K562 (cell line): ENCODE measurements around the gene ADARB2. TPM values are rescaled to one million over a fixed set of nuclear protein-coding genes. Genes with fewer than 3 reads are reported as not detected.

Source experiments
- BHLHE40 ChIP-seq: IDR thresholded peaks from 2 replicates; pipeline ENCODE4 v1.6.1; 2011; ENCODE audit warnings: low read length, improper control_type of control experiment
- CBFA2T3 ChIP-seq: fragments of 450-650 bp; IDR thresholded peaks from 2 replicates; pipeline ENCODE4 v1.6.1; 2017
- ERF ChIP-seq: fragments of 450-650 bp; formaldehyde crosslinking; IDR thresholded peaks from 2 replicates; pipeline ENCODE4 v1.4.0; 2020; ENCODE audit warnings: mild to moderate bottlenecking, mixed read lengths
- FOXJ2 ChIP-seq: fragments of 200-800 bp; sonication (Bioruptor generic); IDR thresholded peaks from 2 replicates; pipeline ENCODE4 v1.6.1; 2016; ENCODE audit warnings: missing genetic modification characterization, missing compliant biosample characterization
- FOXP1 ChIP-seq: sonication (generic); formaldehyde crosslinking; IDR thresholded peaks from 2 replicates; pipeline ENCODE4 v1.8.0; 2022; ENCODE audit warnings: mild to moderate bottlenecking, missing genetic modification reagents
- HIVEP1 ChIP-seq: fragments of 250-450 bp; sonication (Bioruptor Pico); IDR thresholded peaks from 2 replicates; pipeline ENCODE4 v1.4.0; 2020; ENCODE audit warnings: mild to moderate bottlenecking
- HMG20A ChIP-seq: fragments of 450-650 bp; formaldehyde crosslinking; conservative IDR thresholded peaks from 2 replicates; pipeline ENCODE4 v1.4.0; 2020; ENCODE audit warnings: mild to moderate bottlenecking, mixed read lengths
- HNRNPK ChIP-seq: fragments of 200-400 bp; formaldehyde crosslinking; IDR thresholded peaks from one replicate; pipeline ENCODE4 v1.6.1; 2018; ENCODE audit warnings: mild to moderate bottlenecking, low read depth, low read length; ENCODE audit not compliant: poor library complexity, severe bottlenecking
- JUN ChIP-seq, 2 experiments: sonication (generic) in 1 of 2; formaldehyde crosslinking in 1 of 2; IDR thresholded peaks; 2 replicates each; pipeline versions ENCODE4 v1.6.1 to v1.8.0; 2012 to 2022; ENCODE audit warnings: borderline replicate concordance in 2 of 2, mild to moderate bottlenecking in 2 of 2, improper control_type of control experiment in 1 of 2, low read depth in 1 of 2, low read length in 1 of 2, missing genetic modification reagents in 1 of 2
- JUND ChIP-seq, 2 experiments: IDR thresholded peaks; 2 replicates in 1 of 2; 3 replicates in 1 of 2; pipeline ENCODE4 v1.6.1; 2011; ENCODE audit warnings: borderline replicate concordance in 2 of 2, low read depth in 2 of 2, low read length in 2 of 2, improper control_type of control experiment in 1 of 2, missing biosample characterization in 1 of 2, missing genetic modification characterization in 1 of 2, missing genetic modification reagents in 1 of 2
- MCM7 ChIP-seq, 2 experiments: fragments of 450-650 bp; IDR thresholded peaks; 2 replicates each; pipeline ENCODE4 v1.6.1; 2016 to 2018
- NBN ChIP-seq: fragments of 450-650 bp; IDR thresholded peaks from 2 replicates; pipeline ENCODE4 v1.6.1; 2016; ENCODE audit warnings: low read depth, mild to moderate bottlenecking
- PPARD ChIP-seq: fragments of 250-450 bp; sonication (Bioruptor Pico); IDR thresholded peaks from 2 replicates; pipeline ENCODE4 v1.8.0; 2022; ENCODE audit warnings: inconsistent platforms, mild to moderate bottlenecking, moderate library complexity
- SIN3A ChIP-seq, 2 experiments: fragments of 150-350 bp in 1 of 2; IDR thresholded peaks; 2 replicates each; pipeline ENCODE4 v1.6.1; 2011 to 2016; ENCODE audit warnings: borderline replicate concordance in 2 of 2, low read depth in 2 of 2, low read length in 2 of 2, mild to moderate bottlenecking in 2 of 2, moderate library complexity in 2 of 2; ENCODE audit not compliant: control insufficient read depth in 1 of 2
- SRF ChIP-seq, 2 experiments: fragments of 250-450, 450-650 bp in 1 of 2; sonication (Bioruptor Pico) in 1 of 2; sonication (generic) in 1 of 2; formaldehyde crosslinking; IDR thresholded peaks; 2 replicates each; pipeline versions ENCODE4 v1.5.0 to v1.5.1; 2020 to 2022; ENCODE audit warnings: mild to moderate bottlenecking in 1 of 2, missing genetic modification reagents in 1 of 2
- TAF7 ChIP-seq: fragments of 450-650 bp; IDR thresholded peaks from 2 replicates; pipeline ENCODE4 v1.6.1; 2016; ENCODE audit warnings: missing genetic modification characterization, missing compliant biosample characterization
- XRCC4 ChIP-seq: IDR thresholded peaks from one replicate; pipeline ENCODE4 v1.6.1; 2011; ENCODE audit not compliant: insufficient read depth, insufficient read length; ENCODE audit errors: extremely low read depth
- ZNF511 ChIP-seq: sonication (generic); formaldehyde crosslinking; IDR thresholded peaks from 2 replicates; pipeline ENCODE4 v1.8.0; 2022; ENCODE audit warnings: mild to moderate bottlenecking, missing genetic modification reagents
- ZNF764 ChIP-seq: fragments of 250-450 bp; sonication (Bioruptor Pico); IDR thresholded peaks from 2 replicates; pipeline ENCODE4 v1.4.0; 2020; ENCODE audit warnings: low read depth, mild to moderate bottlenecking, moderate library complexity
- polyA plus RNA-seq, 8 experiments: library from polyadenylated mRNA; depleted of rRNA in 4 of 8; stranded (reverse) in 5 of 8; unstranded in 3 of 8; fragments of >200 nt; fragmentation: Nextera tagmentation in 2 of 8; fragmentation: Illumina TruSeq in 1 of 8; extraction: Ambion mirVana in 2 of 8; extraction: Trizol in 1 of 8; gene quantifications; 2 replicates each; pipeline versions ENCODE4 v1.2.1 to v1.2.3, GENCODE V29; 2011 to 2014; ENCODE audit warnings: inconsistent platforms in 1 of 8, missing spikeins in 1 of 8
- total RNA-seq, 7 experiments: library from RNA; depleted of rRNA in 6 of 7; stranded (reverse); fragments of >200 nt in 6 of 7; fragmentation: Illumina TruSeq in 2 of 7; extraction: Trizol in 2 of 7; gene quantifications; 2 replicates each; pipeline versions ENCODE4 v1.2.1 to v1.2.3, GENCODE V29; 2011 to 2021; ENCODE audit warnings: low replicate concordance in 1 of 7
- TF ChIP-seq, protein P1 (sequence below): fragments of 250-450 bp; sonication (Bioruptor Pico); IDR thresholded peaks from 2 replicates; pipeline ENCODE4 v1.5.0; 2021
- TF ChIP-seq, protein P2 (sequence below): fragments of 250-450 bp; sonication (Bioruptor Pico); IDR thresholded peaks from 2 replicates; pipeline ENCODE4 v1.4.0; 2020; ENCODE audit warnings: mild to moderate bottlenecking
- TF ChIP-seq, protein P3 (sequence below): sonication (generic); formaldehyde crosslinking; IDR thresholded peaks from 2 replicates; pipeline ENCODE4 v1.8.0; 2022; ENCODE audit warnings: missing genetic modification reagents, mild to moderate bottlenecking, borderline replicate concordance

Gene ADARB2
- total and polyA plus RNA-seq, 9 of the 15 experiments (the other 6 are each of a cell fraction or from before 2014, with no cell fraction given), result not detected

DNA sequence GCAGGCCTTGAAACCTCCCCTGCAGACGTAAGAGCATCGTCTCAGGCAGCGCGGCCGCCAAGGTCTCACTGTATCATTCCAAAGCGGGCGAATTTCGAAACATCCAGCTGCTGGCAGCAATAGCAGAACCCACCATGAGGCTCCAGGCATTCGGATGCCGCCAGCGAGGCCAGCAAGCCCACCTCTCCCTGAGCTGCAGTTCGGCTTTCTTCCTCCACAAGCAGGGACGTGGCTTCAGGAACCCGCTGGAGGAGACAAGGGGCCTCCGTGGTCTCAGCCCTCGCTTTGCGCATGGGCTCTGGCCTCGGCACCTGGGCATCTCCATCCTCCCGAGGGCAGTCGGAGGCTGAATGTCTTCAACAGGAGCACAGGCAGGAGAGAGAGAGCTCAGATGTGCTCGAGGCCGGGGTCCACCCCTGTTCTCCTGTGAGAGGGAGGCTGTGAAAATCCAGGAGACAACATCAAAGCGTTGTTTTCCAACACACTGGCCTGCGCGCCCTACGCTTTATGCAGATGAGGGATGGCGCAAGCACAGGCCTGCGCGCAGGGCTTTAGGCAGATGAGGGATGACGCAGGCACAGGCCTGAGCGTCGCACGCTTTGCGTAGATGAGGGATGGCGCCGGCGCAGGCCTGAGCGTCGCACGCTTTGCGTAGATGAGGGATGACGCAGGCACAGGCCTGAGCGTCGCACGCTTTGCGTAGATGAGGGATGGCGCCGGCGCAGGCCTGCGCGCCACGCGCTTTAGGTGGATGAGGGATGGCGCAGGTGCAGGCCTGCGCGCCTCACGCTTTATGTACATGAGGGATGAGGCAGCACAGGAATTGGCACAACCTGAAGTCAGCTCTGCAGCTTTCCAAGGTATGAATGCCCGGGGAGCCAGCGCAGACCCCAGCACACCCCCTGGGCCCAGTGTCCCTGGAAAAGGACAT, 577.9 kb downstream of the ADARB2 start (continued):
- TF ChIP-seq ERF (CRISPR knock-in tag) (no peak), NBN (no peak), SRF (CRISPR knock-in tag; IDR thresholded peaks at IDR 0.05) (no peak), TAF7 (tag) (peak; percentile 29; the same call in 1 of the 2 replicates), MCM7 (IDR thresholded peaks at IDR 0.05) (no peak), HMG20A (no peak), ZNF511 (CRISPR knock-in tag) (no peak; the same call in 1 of the 2 replicates), SIN3A (IDR thresholded peaks at IDR 0.05; ENCODE audit: borderline replicate concordance in 2 of 2, control insufficient read depth in 1 of 2, low read depth in 2 of 2, low read length in 2 of 2) (0 out of 4 replicates have a peak, but pooled peaks of 1 of the 2 experiments have one; percentile 51), PPARD (CRISPR knock-in tag) (no peak), BHLHE40 (peak; percentile 68), HIVEP1 (CRISPR knock-in tag) (no peak), CBFA2T3 (no peak), JUND (IDR thresholded peaks at IDR 0.05; ENCODE audit: borderline replicate concordance, low read depth, low read length) (peak; percentile 73), JUND (tag; IDR thresholded peaks at IDR 0.05; ENCODE audit: borderline replicate concordance, low read depth, low read length) (peak; percentile 78; the same call in 2 of the 3 replicates), ZNF764 (CRISPR knock-in tag) (no peak), HNRNPK (no peak), FOXP1 (CRISPR knock-in tag) (0 out of 2 replicates have a peak, but pooled peaks have one; percentile 57), FOXJ2 (tag) (no peak), XRCC4 (no peak), JUN (IDR thresholded peaks at IDR 0.05; ENCODE audit: borderline replicate concordance, low read depth, low read length) (peak; percentile 64; the same call in 1 of the 2 replicates), JUN (CRISPR knock-in tag; IDR thresholded peaks at IDR 0.05; ENCODE audit: borderline replicate concordance) (no peak)
- TF ChIP-seq, protein P1, sequence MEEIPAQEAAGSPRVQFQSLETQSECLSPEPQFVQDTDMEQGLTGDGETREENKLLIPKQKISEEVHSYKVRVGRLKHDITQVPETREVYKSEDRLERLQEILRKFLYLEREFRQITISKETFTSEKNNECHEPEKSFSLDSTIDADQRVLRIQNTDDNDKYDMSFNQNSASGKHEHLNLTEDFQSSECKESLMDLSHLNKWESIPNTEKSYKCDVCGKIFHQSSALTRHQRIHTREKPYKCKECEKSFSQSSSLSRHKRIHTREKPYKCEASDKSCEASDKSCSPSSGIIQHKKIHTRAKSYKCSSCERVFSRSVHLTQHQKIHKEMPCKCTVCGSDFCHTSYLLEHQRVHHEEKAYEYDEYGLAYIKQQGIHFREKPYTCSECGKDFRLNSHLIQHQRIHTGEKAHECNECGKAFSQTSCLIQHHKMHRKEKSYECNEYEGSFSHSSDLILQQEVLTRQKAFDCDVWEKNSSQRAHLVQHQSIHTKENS (CRISPR knock-in tag), result no peak
- TF ChIP-seq, protein P2, sequence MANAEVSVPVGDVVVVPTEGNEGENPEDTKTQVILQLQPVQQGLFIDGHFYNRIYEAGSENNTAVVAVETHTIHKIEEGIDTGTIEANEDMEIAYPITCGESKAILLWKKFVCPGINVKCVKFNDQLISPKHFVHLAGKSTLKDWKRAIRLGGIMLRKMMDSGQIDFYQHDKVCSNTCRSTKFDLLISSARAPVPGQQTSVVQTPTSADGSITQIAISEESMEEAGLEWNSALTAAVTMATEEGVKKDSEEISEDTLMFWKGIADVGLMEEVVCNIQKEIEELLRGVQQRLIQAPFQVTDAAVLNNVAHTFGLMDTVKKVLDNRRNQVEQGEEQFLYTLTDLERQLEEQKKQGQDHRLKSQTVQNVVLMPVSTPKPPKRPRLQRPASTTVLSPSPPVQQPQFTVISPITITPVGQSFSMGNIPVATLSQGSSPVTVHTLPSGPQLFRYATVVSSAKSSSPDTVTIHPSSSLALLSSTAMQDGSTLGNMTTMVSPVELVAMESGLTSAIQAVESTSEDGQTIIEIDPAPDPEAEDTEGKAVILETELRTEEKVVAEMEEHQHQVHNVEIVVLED (CRISPR knock-in tag), result peak; percentile 89
- TF ChIP-seq, protein P3, sequence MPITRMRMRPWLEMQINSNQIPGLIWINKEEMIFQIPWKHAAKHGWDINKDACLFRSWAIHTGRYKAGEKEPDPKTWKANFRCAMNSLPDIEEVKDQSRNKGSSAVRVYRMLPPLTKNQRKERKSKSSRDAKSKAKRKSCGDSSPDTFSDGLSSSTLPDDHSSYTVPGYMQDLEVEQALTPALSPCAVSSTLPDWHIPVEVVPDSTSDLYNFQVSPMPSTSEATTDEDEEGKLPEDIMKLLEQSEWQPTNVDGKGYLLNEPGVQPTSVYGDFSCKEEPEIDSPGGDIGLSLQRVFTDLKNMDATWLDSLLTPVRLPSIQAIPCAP (CRISPR knock-in tag), result 0 out of 2 replicates have a peak, but pooled peaks have one; percentile 55
